Testis (tissue), 3 donors: Measurements from ENCODE around the gene LY6G6D. TPM values are rescaled to one million over a fixed set of nuclear protein-coding genes. Genes with fewer than 3 reads are reported as not detected.

ENCODE experiments used
- DNase-seq: peaks from one replicate; pipeline ENCODE4 v3.0.0-alpha.2; 2019
- H3K27ac ChIP-seq, 2 donors: fragments of 200-600 bp; sonication (generic); one replicate each; pipeline ENCODE4 v1.5.1; 2019
- H3K27me3 ChIP-seq: fragments of 200-600 bp; sonication (generic); one replicate; pipeline ENCODE4 v1.5.1; 2019
- H3K36me3 ChIP-seq: fragments of 200-600 bp; sonication (generic); one replicate; pipeline ENCODE4 v1.5.1; 2017; ENCODE audit warnings: low read depth; ENCODE audit errors: missing control alignments
- H3K4me1 ChIP-seq: fragments of 200-600 bp; sonication (generic); one replicate; pipeline ENCODE4 v1.5.1; 2019
- H3K4me3 ChIP-seq, 2 donors: fragments of 200-600 bp; sonication (generic); one replicate each; pipeline ENCODE4 v1.5.1; 2017 to 2019
- H3K9me3 ChIP-seq: fragments of 200-600 bp; sonication (generic); one replicate; pipeline ENCODE4 v1.5.1; 2017
- CTCF ChIP-seq, 3 experiments: fragments of 450-650 bp in 2 of 3; fragments of 200-600 bp in 1 of 3; sonication (generic) in 1 of 3; IDR thresholded peaks; one replicate each; pipeline ENCODE4 v1.5.1; 2016 to 2019; ENCODE audit warnings: antibody characterized with exemption in 3 of 3, mild to moderate bottlenecking in 2 of 3, moderate library complexity in 1 of 3
- POLR2A ChIP-seq: fragments of 450-650 bp; IDR thresholded peaks from one replicate; pipeline ENCODE4 v1.6.1; 2017; ENCODE audit warnings: antibody characterized with exemption, mild to moderate bottlenecking, moderate library complexity
- WGBS, 2 donors: methylation state at CpG; one replicate each; pipeline ENCODE4 v1.1.5; 2018; 5-methylcytosine and 5-hydroxymethylcytosine counted together
- intact Hi-C: fragments of 100-400 bp; cut with DNase I; formaldehyde crosslinking; loops from one replicate; pipeline ENCODE4 v1.15.1; 2023; ENCODE audit warnings: low total_unique reads
- polyA plus RNA-seq: library from polyadenylated mRNA; stranded (reverse); fragments of 350-450 nt; fragmentation: Illumina TruSeq; extraction: RNeasy Lipid Tissue Mini Kit (QIAGEN cat#74804); gene quantifications from one replicate; pipeline ENCODE4 v1.2.3, GENCODE V29; 2014; ENCODE audit warnings: low read depth, low replicate concordance; ENCODE audit not compliant: insufficient read depth
- total RNA-seq, 2 donors: library from RNA; depleted of rRNA; stranded (reverse); fragments of >200 nt; gene quantifications; one replicate each; pipeline ENCODE4 v1.2.3, GENCODE V29; 2016

The LY6G6D gene
- total and polyA plus RNA-seq, 3 donors from 2014 or later: not detected

GRCh38 chr6:31700740-31701401 lies 14.3 kb upstream of the LY6G6D start:
- 86 to 91% methylated on average over 5 of the region's 5 CpGs for WGBS, 2 donors
- H3K27ac ChIP-seq: no peak overlapping the region
- no peaks in the 10 kb centered on the region for H3K36me3 ChIP-seq
- H3K27me3 ChIP-seq: no peaks in the 10 kb centered on the region
- intact Hi-C loops: no loop called here
- H3K4me1 ChIP-seq: peaks cover 10% of the 10 kb centered on the region
- no peak for TF ChIP-seq POLR2A
- TF ChIP-seq CTCF (IDR thresholded peaks at IDR 0.05): no peak
- no peaks in the 10 kb centered on the region for H3K9me3 ChIP-seq
- H3K4me3 ChIP-seq: no peak overlapping the region
- no peak for DNase-seq

GRCh38 chr6:31701666-31702404 lies 13.3 kb upstream of the LY6G6D start:
- TF ChIP-seq CTCF (IDR thresholded peaks at IDR 0.05) (no peak), POLR2A (no peak)
- no peak for DNase-seq
- intact Hi-C loops: no loop called here

GRCh38 chr6:31702405-31702818 lies 12.7 kb upstream of the LY6G6D start:
- intact Hi-C loops: no loop called here
- peak; percentile 49 for DNase-seq
- 0% methylated on average over 10 of the region's 10 CpGs for WGBS, 2 donors

More at GRCh38 chr6:31701666-31702404, 13.3 kb upstream of the LY6G6D start:
- Histone ChIP-seq H3K27me3 (no peaks in the 10 kb centered on the region), H3K36me3 (no peaks in the 10 kb centered on the region), H3K9me3 (no peaks in the 10 kb centered on the region), H3K4me3 (peak overlapping the region; percentile 82 to 85), H3K27ac (peak overlapping the region; percentile 82 to 97), H3K4me1 (peaks cover 10% of the 10 kb centered on the region)
- 18 to 26% methylated on average over 6 to 7 of the region's 7 CpGs for WGBS, 2 donors

GRCh38 chr6:31702819-31703716 lies 12.1 kb upstream of the LY6G6D start, which contains the start of gene ABHD16A:
Gene ABHD16A, minus strand, starts transcription at chr6:31703324. Its CDS starts 43 bp downstream, at chr6:31703281.
- no peaks in the 10 kb centered on the region for H3K27me3 ChIP-seq
- H3K27ac ChIP-seq: peak within 1 kb of the TSS; percentile 82 to 97
- H3K36me3 ChIP-seq: no peaks in the 10 kb centered on the region
- H3K9me3 ChIP-seq: no peaks in the 10 kb centered on the region
- peak within 1 kb of the TSS; percentile 82 to 85 for H3K4me3 ChIP-seq
- 1 to 2% methylated on average over 42 to 54 of the region's 54 CpGs for WGBS, 2 donors
- DNase-seq: peak; percentile 100
- H3K4me1 ChIP-seq: peaks cover 10% of the 10 kb centered on the region
- intact Hi-C loops: no loop called here
- TF ChIP-seq CTCF (IDR thresholded peaks at IDR 0.05) (peak in 2 of 3 experiments; percentile 14 to 33), POLR2A (peak; percentile 97)

More at GRCh38 chr6:31702405-31702818, 12.7 kb upstream of the LY6G6D start:
- TF ChIP-seq POLR2A (no peak), CTCF (IDR thresholded peaks at IDR 0.05) (no peak)
- Histone ChIP-seq H3K27ac (peak overlapping the region; percentile 82 to 97), H3K4me1 (peaks cover 10% of the 10 kb centered on the region), H3K27me3 (no peaks in the 10 kb centered on the region), H3K9me3 (no peaks in the 10 kb centered on the region), H3K4me3 (peak overlapping the region; percentile 82 to 85), H3K36me3 (no peaks in the 10 kb centered on the region)
